Left ventricle myocardium inferior (tissue), 1 donor: Measurements from ENCODE around the gene GNPTAB. TPM values are rescaled to one million over a fixed set of nuclear protein-coding genes. Genes with fewer than 3 reads are reported as not detected.

Experiments
- DNase-seq: peaks from one replicate; pipeline ENCODE4 v3.0.0-alpha.2; 2020
- H3K27ac ChIP-seq: fragments of 200-600 bp; replicated peaks from 2 replicates; pipeline ENCODE4 v1.8.0; 2021
- H3K27me3 ChIP-seq: fragments of 200-600 bp; 2 replicates; pipeline ENCODE4 v1.8.0; 2021; ENCODE audit warnings: low read depth
- H3K36me3 ChIP-seq: fragments of 200-600 bp; 2 replicates; pipeline ENCODE4 v1.8.0; 2021
- H3K4me1 ChIP-seq: fragments of 200-600 bp; 2 replicates; pipeline ENCODE4 v1.8.0; 2021
- H3K4me3 ChIP-seq: fragments of 200-600 bp; 2 replicates; pipeline ENCODE4 v1.8.0; 2021; ENCODE audit warnings: mild to moderate bottlenecking, moderate library complexity
- H3K9me3 ChIP-seq: fragments of 200-600 bp; replicated peaks from 2 replicates; pipeline ENCODE4 v1.8.0; 2021
- CTCF ChIP-seq: fragments of 200-600 bp; IDR thresholded peaks from 2 replicates; pipeline ENCODE4 v1.8.0; 2021; ENCODE audit warnings: antibody characterized with exemption, mild to moderate bottlenecking, borderline replicate concordance
- intact Hi-C: fragments of 100-400 bp; cut with micrococcal nuclease; formaldehyde crosslinking; loops from one replicate; pipeline ENCODE4 v1.11.0; 2022
- total RNA-seq: library from RNA; stranded (reverse); fragmentation: NEBNext Ultra II Directional; extraction: Animal tissue kit (Norgen Biotek cat#: 25700); gene quantifications from one replicate; pipeline ENCODE4 v1.2.1, GENCODE V29; 2021
- donor health status: DM: no; HTN: yes; CAD: no; lungs with severe emphysema.

Gene GNPTAB
- total RNA-seq, 1 donor from 2014 or later = 55.2 TPM

GRCh38 chr12:101746661-101747060 is 84.1 kb downstream of the GNPTAB start:
- no peaks in the 10 kb centered on the region for H3K27me3 ChIP-seq
- no peak overlapping the region for H3K27ac ChIP-seq
- H3K36me3 ChIP-seq = peaks cover 73% of the 10 kb centered on the region
- no peak for DNase-seq
- intact Hi-C loops = no loop called here
- no peak for TF ChIP-seq CTCF
- peaks cover 4% of the 10 kb centered on the region for H3K4me1 ChIP-seq
- H3K4me3 ChIP-seq = no peak overlapping the region
- no peaks in the 10 kb centered on the region for H3K9me3 ChIP-seq

GRCh38 chr12:101746196-101746595 is 84.6 kb downstream of the GNPTAB start:
- Histone ChIP-seq H3K9me3 (no peaks in the 10 kb centered on the region), H3K36me3 (peaks cover 76% of the 10 kb centered on the region)
- intact Hi-C loops = no loop called here

DNA sequence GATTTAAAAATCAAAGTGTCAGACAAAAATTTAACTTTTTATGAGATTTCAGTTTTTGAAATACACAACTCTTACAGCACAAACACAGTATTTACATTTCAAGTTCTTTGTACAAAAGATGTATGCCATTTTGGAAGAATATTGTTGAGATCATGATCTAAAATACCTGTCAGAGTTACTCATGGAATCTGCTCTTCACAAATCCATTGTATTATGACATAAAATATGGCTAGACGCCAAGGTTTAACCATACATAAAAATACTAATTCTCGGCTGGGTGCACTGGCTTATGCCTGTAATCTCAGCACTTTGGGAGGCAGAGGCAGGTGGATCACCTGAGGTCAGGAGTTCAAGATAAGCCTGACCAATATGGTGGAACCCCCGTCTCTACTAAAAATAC is 85.3 kb downstream of the GNPTAB start:
- intact Hi-C loops = no loop called here
- H3K27me3 ChIP-seq = no peaks in the 10 kb centered on the region
- peaks cover 4% of the 10 kb centered on the region for H3K4me1 ChIP-seq

More at GRCh38 chr12:101746196-101746595, 84.6 kb downstream of the GNPTAB start:
- Histone ChIP-seq H3K4me1 (peaks cover 4% of the 10 kb centered on the region), H3K4me3 (no peak overlapping the region), H3K27ac (no peak overlapping the region), H3K27me3 (no peaks in the 10 kb centered on the region)
- no peak for DNase-seq
- no peak for TF ChIP-seq CTCF

DNA sequence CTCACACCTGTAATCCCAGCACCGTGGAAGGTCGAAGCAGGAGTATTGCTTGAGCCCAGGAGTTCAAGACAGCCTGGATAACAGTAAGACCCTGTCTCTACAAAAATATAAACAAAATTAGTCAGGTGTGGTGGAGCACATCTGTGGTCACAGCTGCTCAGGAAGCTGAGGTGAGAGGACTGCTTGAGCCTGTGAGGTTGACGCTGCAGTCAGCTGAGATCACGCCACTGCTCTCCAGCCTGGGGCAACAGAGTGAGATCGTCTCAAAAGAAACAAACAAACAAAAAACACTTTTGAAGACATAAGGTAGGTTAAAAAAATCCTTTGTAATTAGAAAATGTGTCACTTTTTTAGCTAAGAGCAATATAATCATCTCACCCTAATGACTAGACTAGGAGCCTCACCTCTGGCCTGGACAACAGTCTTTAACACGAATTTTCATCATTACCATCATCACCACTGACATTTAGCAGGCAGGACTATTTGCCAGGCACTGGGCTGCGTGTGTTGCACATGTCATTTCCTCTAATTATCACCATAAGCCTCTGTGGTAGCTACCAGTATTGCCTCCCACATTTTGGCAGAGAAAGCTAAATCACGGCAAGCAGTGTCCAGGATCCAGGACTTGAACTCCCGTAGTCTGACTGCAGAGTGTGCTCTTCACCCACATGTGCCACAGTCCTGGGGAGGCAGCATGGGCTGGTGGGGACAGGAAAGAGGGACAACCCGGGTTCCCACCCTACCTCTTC is 86.9 kb downstream of the GNPTAB start:
- H3K27ac ChIP-seq = no peak overlapping the region
- H3K36me3 ChIP-seq = peaks cover 78% of the 10 kb centered on the region
- no peaks in the 10 kb centered on the region for H3K9me3 ChIP-seq
- no peaks in the 10 kb centered on the region for H3K27me3 ChIP-seq
- peaks cover 4% of the 10 kb centered on the region for H3K4me1 ChIP-seq
- TF ChIP-seq CTCF = no peak
- DNase-seq = no peak
- H3K4me3 ChIP-seq = no peak overlapping the region
- intact Hi-C loops = no loop called here

More for the DNA sequence above, 85.3 kb downstream of the GNPTAB start:
- Histone ChIP-seq H3K4me3 (no peak overlapping the region), H3K9me3 (no peaks in the 10 kb centered on the region), H3K36me3 (peaks cover 78% of the 10 kb centered on the region), H3K27ac (no peak overlapping the region)
- DNase-seq = no peak
- no peak for TF ChIP-seq CTCF

- Histone ChIP-seq H3K27me3 (no peaks in the 10 kb centered on the region), H3K27ac (no peak overlapping the region), H3K4me3 (no peak overlapping the region), H3K4me1 (peaks cover 4% of the 10 kb centered on the region), H3K9me3 (no peaks in the 10 kb centered on the region), H3K36me3 (peaks cover 78% of the 10 kb centered on the region)
- DNase-seq = no peak
- no peak for TF ChIP-seq CTCF
- intact Hi-C loops = no loop called here
Measured at GRCh38 chr12:101743242-101743641, 87.5 kb downstream of the GNPTAB start.
